HepG2 (cell line): ENCODE results near the gene ARPC1B. TPM values are rescaled to one million over a fixed set of nuclear protein-coding genes. Genes with fewer than 3 reads are reported as not detected.

Source experiments
- ATAC-seq: fragments of 200-7000 bp; cut with Tn5 transposase; 3 replicates; pipeline ENCODE4 v1.9.1; 2020; ENCODE audit warnings: mild to moderate bottlenecking, moderate library complexity
- BruUV-seq: library from RNA; stranded (reverse); fragments of 400-500 nt; replicated peaks from 2 replicates; lab custom pipeline; 2021; lab: Mats Ljungman, UMichigan
- CTCF ChIA-PET: fragments of 300-600 bp; formaldehyde crosslinking; extraction: SDS; loops from one replicate; lab custom pipeline; 2021; ENCODE audit warnings: low total read pairs, inconsistent platforms, low intra/inter-chr PET ratio; lab: Yijun Ruan, JAX
- POLR2A ChIA-PET: fragments of 350-600 bp; sonication (Branson Sonifier 250); formaldehyde crosslinking; loops from one replicate; lab custom pipeline; 2020; ENCODE audit warnings: antibody characterized with exemption, inconsistent platforms; lab: Yijun Ruan, JAX
- DNase-seq: peaks from one replicate; pipeline ENCODE4 v3.0.0-alpha.2; 2015; ENCODE audit warnings: low spot score
- FAIRE-seq: peaks from 3 replicates; lab custom pipeline; 2011; peaks lifted over from hg19 to GRCh38; lab: Jason Lieb, UNC
- H2AFZ ChIP-seq: one replicate; pipeline ENCODE4 v1.6.1; 2011; ENCODE audit warnings: low read length, inconsistent platforms
- H3K27ac ChIP-seq: fragments of 300-600 bp; 3 replicates; pipeline ENCODE4 v1.8.0; 2011; ENCODE audit warnings: mixed run types, mild to moderate bottlenecking, mixed read lengths, low read length, inconsistent platforms; ENCODE audit not compliant: insufficient read depth; ENCODE audit errors: extremely low read length
- H3K27me3 ChIP-seq, 2 experiments: fragments of 200-600 bp in 1 of 2; 2 replicates in 1 of 2; 3 replicates in 1 of 2; pipeline versions ENCODE4 v1.6.0 to v1.8.0; 2011; ENCODE audit warnings: low read length in 2 of 2, mild to moderate bottlenecking in 2 of 2, moderate library complexity in 2 of 2, inconsistent platforms in 1 of 2; ENCODE audit not compliant: insufficient read depth in 2 of 2, control insufficient read depth in 1 of 2
- H3K36me3 ChIP-seq, 2 experiments: fragments of 200-600 bp in 1 of 2; replicated peaks in 1 of 2; 2 replicates in 1 of 2; 3 replicates in 1 of 2; pipeline versions ENCODE4 v1.5.1 to v1.8.0; 2011; ENCODE audit warnings: low read length in 2 of 2, inconsistent platforms in 1 of 2; ENCODE audit not compliant: insufficient read depth in 2 of 2, control insufficient read depth in 1 of 2
- H3K4me1 ChIP-seq: 2 replicates; pipeline ENCODE4 v1.5.1; 2012; ENCODE audit warnings: low read length, inconsistent platforms; ENCODE audit not compliant: insufficient read depth
- H3K4me2 ChIP-seq: 2 replicates; pipeline ENCODE4 v1.6.0; 2011; ENCODE audit warnings: low read depth, low read length, inconsistent platforms
- H3K4me3 ChIP-seq, 3 experiments: fragments of 200-600 bp in 1 of 3; sonication (generic), shearing (Covaris generic) in 1 of 3; replicated peaks in 1 of 3; 2 replicates each; pipeline ENCODE4 v1.5.1; 2011 to 2016; ENCODE audit warnings: low read length in 3 of 3, inconsistent platforms in 2 of 3, low read depth in 2 of 3, mild to moderate bottlenecking in 2 of 3, control low read depth in 1 of 3, mixed read lengths in 1 of 3; ENCODE audit not compliant: insufficient read depth in 1 of 3
- H3K79me2 ChIP-seq: one replicate; pipeline ENCODE4 v1.6.1; 2011; ENCODE audit warnings: low read length, inconsistent platforms; ENCODE audit not compliant: insufficient read depth
- H3K9ac ChIP-seq: 2 replicates; pipeline ENCODE4 v1.6.0; 2011; ENCODE audit warnings: mild to moderate bottlenecking, low read depth, low read length, inconsistent platforms; ENCODE audit not compliant: insufficient read depth
- H3K9me3 ChIP-seq: 2 replicates; pipeline ENCODE4 v1.5.1; 2012; ENCODE audit warnings: mild to moderate bottlenecking, low read length
- H4K20me1 ChIP-seq: 2 replicates; pipeline ENCODE4 v1.6.0; 2011; ENCODE audit warnings: inconsistent platforms, mild to moderate bottlenecking, low read length, moderate library complexity; ENCODE audit not compliant: insufficient read depth
- AGO2 ChIP-seq: fragments of 200-400 bp; formaldehyde crosslinking; optimal IDR thresholded peaks from 2 replicates; pipeline ENCODE3; 2017; ENCODE audit warnings: mild to moderate bottlenecking, low read depth, low read length, moderate library complexity
- ATF1 ChIP-seq: IDR thresholded peaks from 2 replicates; pipeline ENCODE4 v1.6.1; 2016; ENCODE audit warnings: mild to moderate bottlenecking, control low read depth
- HBP1 ChIP-seq: IDR thresholded peaks from 2 replicates; pipeline ENCODE4 v1.6.1; 2016; ENCODE audit warnings: low read depth, control low read depth
- KDM5A ChIP-seq: fragments of 200-600 bp; sonication (generic); IDR thresholded peaks from 2 replicates; pipeline ENCODE4 v1.7.0; 2018; ENCODE audit warnings: antibody characterized with exemption, mild to moderate bottlenecking, low read length, borderline replicate concordance
- NR0B2 ChIP-seq: sonication (generic); formaldehyde crosslinking; IDR thresholded peaks from 2 replicates; pipeline ENCODE4 v1.4.0; 2020; ENCODE audit warnings: mild to moderate bottlenecking, missing genetic modification reagents
- POLR2G ChIP-seq: fragments of 200-400 bp; formaldehyde crosslinking; IDR thresholded peaks from 2 replicates; pipeline ENCODE4 v1.6.1; 2018; ENCODE audit warnings: mild to moderate bottlenecking, low read depth, low read length, moderate library complexity
- RBFOX2 ChIP-seq: fragments of 200-400 bp; formaldehyde crosslinking; IDR thresholded peaks from 2 replicates; pipeline ENCODE4 v1.6.1; 2017; ENCODE audit warnings: low read depth, mild to moderate bottlenecking, low read length
- WGBS: methylation state at CpG from one replicate; pipeline ENCODE4 v1.1.6; 2017; ENCODE audit warnings: low lambda C conversion rate; 5-methylcytosine and 5-hydroxymethylcytosine counted together
- in situ Hi-C: cut with HindIII; loops from 2 replicates; pipeline ENCODE4 v1.10.0; 2017; ENCODE audit warnings: low pct_unique_long_range_greater_than_20kb; ENCODE audit not compliant: extremely low pct_ligation_motif_present
- intact Hi-C: fragments of 100-400 bp; cut with micrococcal nuclease; formaldehyde crosslinking; loops from one replicate; pipeline ENCODE4 v1.10.0; 2022; ENCODE audit not compliant: unreplicated experiment
- polyA plus RNA-seq, 8 experiments: library from polyadenylated mRNA; depleted of rRNA in 3 of 8; stranded (reverse) in 7 of 8; unstranded in 1 of 8; fragments of >200 nt; fragmentation: Illumina TruSeq in 4 of 8; extraction: Trizol in 4 of 8; gene quantifications; 2 replicates each; pipeline versions ENCODE4 v1.2.1 to v1.2.3, GENCODE V29; 2011 to 2016; ENCODE audit warnings: low read depth in 4 of 8, missing spikeins in 1 of 8, mixed read lengths in 1 of 8; ENCODE audit not compliant: insufficient read depth in 1 of 8
- total RNA-seq, 5 experiments: library from RNA; depleted of rRNA; stranded (reverse); fragments of >200 nt; fragmentation: Illumina TruSeq; extraction: Trizol; gene quantifications; 2 replicates each; pipeline ENCODE4 v1.2.3, GENCODE V29; 2016; ENCODE audit warnings: low read depth in 1 of 5

The ARPC1B gene
- total and polyA plus RNA-seq, 2 of the 13 experiments (the other 11 are each of a cell fraction or from before 2014, with no cell fraction given): 72.9 to 89.1 TPM

GRCh38 chr7:99418260-99418659 is 43.7 kb downstream of the ARPC1B start:
- Histone ChIP-seq H4K20me1 (0 out of 2 replicates have a peak, but pooled peaks cover 2% of the 10 kb centered on the region), H3K27me3 (no peaks in the 10 kb centered on the region), H2AFZ (no peak overlapping the region), H3K36me3 (peaks cover 21 to 71% of the 10 kb centered on the region in 2 experiments), H3K27ac (no peak overlapping the region), H3K4me3 (no peak overlapping the region), H3K79me2 (no peaks in the 10 kb centered on the region), H3K9ac (no peak overlapping the region), H3K4me2 (no peak overlapping the region), H3K9me3 (no peaks in the 10 kb centered on the region), H3K4me1 (0 out of 2 replicates have a peak, but pooled peaks cover 12% of the 10 kb centered on the region)
- FAIRE-seq: no peak
- WGBS: 95% methylated on average over 8 of the region's 9 CpGs
- in situ Hi-C loops: no loop called here
- DNase-seq: no peak
- TF ChIP-seq AGO2 (peak; percentile 79), ATF1 (CRISPR knock-in tag) (no peak), NR0B2 (CRISPR knock-in tag) (no peak), HBP1 (no peak), KDM5A (no peak), RBFOX2 (0 out of 2 replicates have a peak, but pooled peaks have one; percentile 28), POLR2G (0 out of 2 replicates have a peak, but pooled peaks have one; percentile 9)
- ATAC-seq: peak; percentile 20
- intact Hi-C loops: no loop called here
- ChIA-PET CTCF (no interaction called here), POLR2A (interaction anchor here (1.3 kb wide), 1 partner anchor 9 kb away, joined by 8 read pairs; the partner anchor contains the start of genes BUD31 and PDAP1)
- no TSS peak for BruUV-seq
